ENCODE measurements around the gene ARHGAP18. TPM values are rescaled to one million over a fixed set of nuclear protein-coding genes. Genes with fewer than 3 reads are reported as not detected.

Gene ARHGAP18
- total RNA-seq, 1 donor from 2014 or later, result 3.8 TPM

- DNase-seq, result no peak
- Mint-ChIP-seq H3K4me1 (peaks cover 4% of the 10 kb centered on the region), H3K4me3 (no peak overlapping the region), H3K27me3 (peaks cover 10% of the 10 kb centered on the region), H3K36me3 (ENCODE audit: low read depth) (no peaks in the 10 kb centered on the region), H3K27ac (no peak overlapping the region), H3K9me3 (no peaks in the 10 kb centered on the region)
- intact Hi-C loops (cut with micrococcal nuclease), result no loop called here
These were observed 62.9 kb downstream of the ARHGAP18 start for GRCh38 chr6:129647044-129647443.

GRCh38 chr6:129646642-129647041 is 63.3 kb downstream of the ARHGAP18 start:
- H3K9me3 Mint-ChIP-seq, result no peaks in the 10 kb centered on the region
- H3K27ac Mint-ChIP-seq, result no peak overlapping the region
- H3K4me1 Mint-ChIP-seq, result peaks cover 4% of the 10 kb centered on the region
- no peak for DNase-seq
- intact Hi-C loops (cut with micrococcal nuclease), result no loop called here
- peaks cover 10% of the 10 kb centered on the region for H3K27me3 Mint-ChIP-seq
- H3K36me3 Mint-ChIP-seq (ENCODE audit: low read depth), result peaks cover 1% of the 10 kb centered on the region
- H3K4me3 Mint-ChIP-seq, result no peak overlapping the region

GRCh38 chr6:129645830-129646579 is 64.0 kb downstream of the ARHGAP18 start:
- Mint-ChIP-seq H3K36me3 (ENCODE audit: low read depth) (peaks cover 6% of the 10 kb centered on the region), H3K27me3 (peaks cover 10% of the 10 kb centered on the region)

GRCh38 chr6:129645106-129645829 is 64.7 kb downstream of the ARHGAP18 start:
- no peaks in the 10 kb centered on the region for H3K9me3 Mint-ChIP-seq
- peaks cover 6% of the 10 kb centered on the region for H3K36me3 Mint-ChIP-seq (ENCODE audit: low read depth)
- no peak for DNase-seq
- no peak overlapping the region for H3K4me3 Mint-ChIP-seq
- H3K27me3 Mint-ChIP-seq, result peaks cover 10% of the 10 kb centered on the region
- H3K27ac Mint-ChIP-seq, result no peak overlapping the region
- peaks cover 2% of the 10 kb centered on the region for H3K4me1 Mint-ChIP-seq
- intact Hi-C loops (cut with micrococcal nuclease), result no loop called here

More at GRCh38 chr6:129645830-129646579, 64.0 kb downstream of the ARHGAP18 start:
- Mint-ChIP-seq H3K9me3 (no peaks in the 10 kb centered on the region), H3K27ac (no peak overlapping the region), H3K4me3 (no peak overlapping the region), H3K4me1 (peaks cover 4% of the 10 kb centered on the region)
- DNase-seq, result no peak
- intact Hi-C loops (cut with micrococcal nuclease), result no loop called here

- H3K27ac Mint-ChIP-seq, result no peak overlapping the region
- H3K36me3 Mint-ChIP-seq (ENCODE audit: low read depth), result peaks cover 6% of the 10 kb centered on the region
- H3K4me3 Mint-ChIP-seq, result no peak overlapping the region
- DNase-seq, result no peak
- H3K9me3 Mint-ChIP-seq, result no peaks in the 10 kb centered on the region
- H3K4me1 Mint-ChIP-seq, result peaks cover 2% of the 10 kb centered on the region
- H3K27me3 Mint-ChIP-seq, result peaks cover 10% of the 10 kb centered on the region
- intact Hi-C loops (cut with micrococcal nuclease), result no loop called here
These were observed 65.4 kb downstream of the ARHGAP18 start for GRCh38 chr6:129644567-129645015.

GRCh38 chr6:129643968-129644367 is 66.0 kb downstream of the ARHGAP18 start:
- Mint-ChIP-seq H3K36me3 (ENCODE audit: low read depth) (peaks cover 6% of the 10 kb centered on the region), H3K9me3 (no peaks in the 10 kb centered on the region), H3K4me1 (peaks cover 2% of the 10 kb centered on the region), H3K27ac (no peak overlapping the region), H3K4me3 (no peak overlapping the region), H3K27me3 (peaks cover 10% of the 10 kb centered on the region)
- DNase-seq, result no peak
- intact Hi-C loops (cut with micrococcal nuclease), result no loop called here

GRCh38 chr6:129643176-129643575 is 66.8 kb downstream of the ARHGAP18 start:
- Mint-ChIP-seq H3K9me3 (no peaks in the 10 kb centered on the region), H3K27ac (no peak overlapping the region), H3K4me3 (no peak overlapping the region), H3K36me3 (ENCODE audit: low read depth) (peaks cover 11% of the 10 kb centered on the region), H3K4me1 (no peaks in the 10 kb centered on the region), H3K27me3 (peaks cover 10% of the 10 kb centered on the region)
- DNase-seq, result no peak
- intact Hi-C loops (cut with micrococcal nuclease), result no loop called here

- H3K9me3 Mint-ChIP-seq, result no peaks in the 10 kb centered on the region
- no peak overlapping the region for H3K4me3 Mint-ChIP-seq
- intact Hi-C loops (cut with micrococcal nuclease), result no loop called here
- peaks cover 17% of the 10 kb centered on the region for H3K36me3 Mint-ChIP-seq (ENCODE audit: low read depth)
- H3K27ac Mint-ChIP-seq, result no peak overlapping the region
- no peak for DNase-seq
- peaks cover 9% of the 10 kb centered on the region for H3K27me3 Mint-ChIP-seq
- H3K4me1 Mint-ChIP-seq, result no peaks in the 10 kb centered on the region
These were observed 67.7 kb downstream of the ARHGAP18 start for GRCh38 chr6:129642322-129642721.

- Mint-ChIP-seq H3K4me3 (no peak overlapping the region), H3K36me3 (ENCODE audit: low read depth) (peaks cover 19% of the 10 kb centered on the region), H3K4me1 (no peaks in the 10 kb centered on the region), H3K27me3 (peaks cover 6% of the 10 kb centered on the region), H3K9me3 (no peaks in the 10 kb centered on the region), H3K27ac (no peak overlapping the region)
- intact Hi-C loops (cut with micrococcal nuclease), result no loop called here
- DNase-seq, result no peak
These were observed 68.6 kb downstream of the ARHGAP18 start for GRCh38 chr6:129641344-129641743.

- Mint-ChIP-seq H3K4me1 (no peaks in the 10 kb centered on the region), H3K9me3 (no peaks in the 10 kb centered on the region), H3K27me3 (no peaks in the 10 kb centered on the region), H3K27ac (no peak overlapping the region), H3K36me3 (ENCODE audit: low read depth) (peaks cover 25% of the 10 kb centered on the region), H3K4me3 (no peak overlapping the region)
- DNase-seq, result no peak
- intact Hi-C loops (cut with micrococcal nuclease), result no loop called here
These were observed 71.3 kb downstream of the ARHGAP18 start for GRCh38 chr6:129638686-129639085.

GRCh38 chr6:129638055-129638684 is 71.8 kb downstream of the ARHGAP18 start:
- Mint-ChIP-seq H3K36me3 (ENCODE audit: low read depth) (peaks cover 25% of the 10 kb centered on the region), H3K4me1 (no peaks in the 10 kb centered on the region), H3K27ac (no peak overlapping the region), H3K9me3 (no peaks in the 10 kb centered on the region), H3K4me3 (no peak overlapping the region), H3K27me3 (no peaks in the 10 kb centered on the region)
- intact Hi-C loops (cut with micrococcal nuclease), result no loop called here
- DNase-seq, result no peak

GRCh38 chr6:129637340-129638054 is 72.5 kb downstream of the ARHGAP18 start:
- H3K4me1 Mint-ChIP-seq, result no peaks in the 10 kb centered on the region
- no peak overlapping the region for H3K27ac Mint-ChIP-seq
- intact Hi-C loops (cut with micrococcal nuclease), result no loop called here
- peaks cover 25% of the 10 kb centered on the region for H3K36me3 Mint-ChIP-seq (ENCODE audit: low read depth)
- no peaks in the 10 kb centered on the region for H3K27me3 Mint-ChIP-seq
- H3K4me3 Mint-ChIP-seq, result no peak overlapping the region
- DNase-seq, result no peak
- no peaks in the 10 kb centered on the region for H3K9me3 Mint-ChIP-seq

- no peaks in the 10 kb centered on the region for H3K4me1 Mint-ChIP-seq
- H3K27ac Mint-ChIP-seq, result no peak overlapping the region
- peaks cover 18% of the 10 kb centered on the region for H3K36me3 Mint-ChIP-seq (ENCODE audit: low read depth)
- H3K9me3 Mint-ChIP-seq, result no peaks in the 10 kb centered on the region
- intact Hi-C loops (cut with micrococcal nuclease), result no loop called here
- H3K27me3 Mint-ChIP-seq, result no peaks in the 10 kb centered on the region
- no peak for DNase-seq
- H3K4me3 Mint-ChIP-seq, result no peak overlapping the region
These were observed 74.4 kb downstream of the ARHGAP18 start for GRCh38 chr6:129635396-129636130.

Measured in activated CD4-positive, alpha-beta T cell treated with anti-CD3 and anti-CD28 coated beads, Interleukin-2, amount 10 ng/mL, durations not matched to agents 24 days and 14 days (primary cell).